ACHN (cell line): ENCODE results near the gene ATXN7.

Experiments used
- DNase-seq: peaks from one replicate; pipeline ENCODE4 v3.0.0-alpha.2; 2015
- in situ Hi-C: cut with HindIII; loops from 2 replicates; pipeline ENCODE4 v1.10.0; 2017; ENCODE audit warnings: low sequenced_read_pairs, low pct_ligation_motif_present, low pct_unique_long_range_greater_than_20kb

The ATXN7 gene

GRCh38 chr3:64022451-64023186, 159.0 kb downstream of the ATXN7 start:
- in situ Hi-C loops: no loop called here
- DNase-seq: peak; percentile 43

GRCh38 chr3:64023187-64023860, 159.7 kb downstream of the ATXN7 start, which contains the start of gene PSMD6:
Gene PSMD6, minus strand, starts transcription at chr3:64023494. Its CDS starts 75 bp downstream, at chr3:64023419.
- in situ Hi-C loops: no loop called here
- peak; percentile 79 for DNase-seq

DNA sequence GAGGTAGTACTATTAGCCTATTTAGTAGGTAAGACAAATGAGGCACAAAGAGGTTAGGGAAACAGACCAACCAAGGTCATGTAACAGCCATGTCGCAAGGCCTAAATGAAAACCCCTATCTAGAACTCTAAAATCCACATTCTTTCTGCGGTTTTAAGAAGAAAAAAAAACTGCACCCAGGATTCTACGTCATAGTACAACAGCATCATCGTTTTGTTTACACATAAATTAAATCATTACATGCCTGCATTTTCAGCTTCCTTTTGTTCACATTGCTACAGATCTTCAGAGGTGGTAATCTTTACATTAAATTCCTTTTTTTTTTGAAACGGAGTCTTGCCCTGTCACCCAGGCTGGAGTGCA, 160.2 kb downstream of the ATXN7 start:
- in situ Hi-C loops: no loop called here
- no peak for DNase-seq

GRCh38 chr3:64026346-64026745, 162.7 kb downstream of the ATXN7 start:
- no peak for DNase-seq
- in situ Hi-C loops: loop anchor here (25.0 kb wide), 1 partner anchor 436 kb away; no protein-coding TSS in a partner anchor

- in situ Hi-C loops: loop anchor here (25.0 kb wide), 1 partner anchor 435 kb away; no protein-coding TSS in a partner anchor
- DNase-seq: no peak
These were observed 164.0 kb downstream of the ATXN7 start for GRCh38 chr3:64027658-64028057.

GRCh38 chr3:64028754-64029153, 165.1 kb downstream of the ATXN7 start:
- no peak for DNase-seq
- in situ Hi-C loops: loop anchor here (25.0 kb wide), 1 partner anchor 434 kb away; no protein-coding TSS in a partner anchor

DNA sequence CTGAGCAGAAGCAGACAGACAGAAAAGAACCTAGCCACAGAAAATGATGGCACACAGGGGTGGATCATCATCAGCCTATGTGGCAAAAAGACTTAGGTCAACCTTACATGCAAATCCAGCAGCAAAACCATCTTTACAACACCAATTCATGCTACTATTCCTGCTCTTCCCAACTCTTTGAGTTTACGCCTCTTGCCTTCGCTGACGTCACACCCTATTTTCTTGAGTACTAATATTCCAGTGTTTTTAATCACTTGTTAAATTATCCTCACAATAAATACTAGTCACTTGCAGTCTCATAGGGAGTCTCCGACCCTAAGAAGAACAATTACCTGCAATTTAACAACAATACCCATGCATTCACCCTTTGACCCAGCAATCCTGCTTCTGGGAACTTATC, 165.6 kb downstream of the ATXN7 start:
- no peak for DNase-seq
- in situ Hi-C loops: loop anchor here (25.0 kb wide), 1 partner anchor 433 kb away; no protein-coding TSS in a partner anchor

DNA sequence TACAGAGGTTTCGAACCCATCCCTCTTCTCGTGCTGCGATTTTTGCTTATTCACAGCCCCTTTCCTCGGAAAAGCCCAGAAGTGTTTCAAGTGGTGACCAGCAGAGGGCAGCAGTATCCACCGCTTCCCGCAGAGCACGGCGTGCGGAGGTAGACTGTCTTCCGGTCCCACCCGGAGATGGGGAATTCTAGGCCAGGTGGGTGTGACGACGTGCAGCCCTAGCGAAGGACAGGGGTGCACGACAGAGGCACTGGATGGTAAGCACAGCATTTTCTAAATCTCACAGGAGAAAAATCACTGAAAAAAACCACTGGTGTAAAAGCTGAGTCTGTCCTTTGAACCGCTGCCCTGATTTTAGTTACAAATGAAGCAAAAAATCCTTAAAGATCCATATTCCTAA, 167.1 kb downstream of the ATXN7 start:
- DNase-seq: peak; percentile 71
- in situ Hi-C loops: loop anchor here (25.0 kb wide), 1 partner anchor 432 kb away; no protein-coding TSS in a partner anchor

GRCh38 chr3:64031540-64032508, 168.2 kb downstream of the ATXN7 start:
- in situ Hi-C loops: loop anchor here (25.0 kb wide), 1 partner anchor 430 kb away; no protein-coding TSS in a partner anchor
- DNase-seq: no peak

DNA sequence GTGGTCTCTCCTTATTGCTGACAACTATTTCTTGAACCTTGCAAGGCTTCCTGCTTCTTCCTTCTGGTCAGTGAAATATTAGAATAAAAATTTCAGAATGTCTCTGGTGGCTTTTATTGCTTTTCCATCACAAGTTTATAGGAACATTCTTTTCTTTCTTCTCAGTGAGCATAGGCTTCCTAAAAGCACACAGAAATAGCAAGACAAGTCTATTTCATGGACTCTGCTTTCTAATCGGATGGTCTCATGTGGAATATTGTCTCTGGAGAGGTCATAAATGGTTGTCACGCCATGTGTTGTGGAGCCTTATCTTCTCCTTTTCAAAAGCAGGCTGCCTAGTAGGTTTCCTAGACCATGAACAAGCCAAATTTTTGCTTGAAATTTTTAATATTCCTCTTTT, 169.4 kb downstream of the ATXN7 start:
- in situ Hi-C loops: loop anchor here (25.0 kb wide), 1 partner anchor 429 kb away; no protein-coding TSS in a partner anchor
- DNase-seq: no peak

GRCh38 chr3:64037084-64037483, 173.4 kb downstream of the ATXN7 start:
- no peak for DNase-seq
- in situ Hi-C loops: loop anchor here (25.0 kb wide), 1 partner anchor 425 kb away; no protein-coding TSS in a partner anchor

- no peak for DNase-seq
- in situ Hi-C loops: loop anchor here (25.0 kb wide), 1 partner anchor 424 kb away; no protein-coding TSS in a partner anchor
These were observed 174.6 kb downstream of the ATXN7 start for GRCh38 chr3:64038253-64038767.

DNA sequence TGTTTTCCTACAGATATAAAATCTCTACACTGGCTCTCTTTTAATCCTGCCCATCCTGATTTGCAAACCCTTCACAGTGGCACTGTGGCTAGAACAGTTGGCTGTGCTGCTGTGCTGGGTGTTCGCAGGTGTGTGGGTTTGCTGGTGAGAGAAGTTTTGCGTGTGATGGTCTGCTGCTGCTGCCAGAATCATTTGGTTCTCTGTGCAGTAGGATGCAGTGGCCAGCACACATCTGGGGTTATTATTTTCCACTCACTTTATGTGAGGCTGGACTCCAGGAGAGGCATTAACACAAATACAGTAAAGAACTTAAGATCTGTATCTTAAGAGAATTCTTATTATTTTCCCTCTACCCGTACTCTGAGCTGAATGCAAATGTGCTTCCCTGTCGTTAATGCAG, 175.7 kb downstream of the ATXN7 start:
- DNase-seq: no peak
- in situ Hi-C loops: loop anchor here (25.0 kb wide), 1 partner anchor 423 kb away; no protein-coding TSS in a partner anchor

GRCh38 chr3:64039981-64040733, 176.5 kb downstream of the ATXN7 start:
- DNase-seq: no peak
- in situ Hi-C loops: loop anchor here (25.0 kb wide), 1 partner anchor 422 kb away; no protein-coding TSS in a partner anchor

GRCh38 chr3:64042952-64043351, 179.3 kb downstream of the ATXN7 start:
- no peak for DNase-seq
- in situ Hi-C loops: loop anchor here (25.0 kb wide), 1 partner anchor 419 kb away; no protein-coding TSS in a partner anchor

DNA sequence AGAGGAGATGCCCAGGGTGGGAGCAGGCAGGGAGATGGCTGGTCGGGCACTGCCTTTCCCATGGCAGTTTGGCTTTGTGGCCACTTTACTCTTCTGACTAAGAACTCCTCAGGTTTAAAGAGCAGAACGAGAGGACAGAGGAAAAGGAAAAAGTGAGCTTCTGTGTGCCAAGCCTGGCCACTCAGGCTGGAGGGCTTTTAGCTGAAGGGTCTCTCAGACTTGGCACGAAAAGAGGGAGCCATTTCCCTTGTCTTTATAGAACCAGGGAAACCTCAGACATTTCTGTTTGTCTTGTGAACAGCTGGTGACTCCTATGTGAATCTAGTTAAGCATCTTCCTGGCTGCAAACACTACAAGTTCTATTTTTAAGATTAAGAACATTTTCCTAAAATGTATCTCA, 182.9 kb downstream of the ATXN7 start:
- in situ Hi-C loops: loop anchor here (25.0 kb wide), 1 partner anchor 416 kb away; no protein-coding TSS in a partner anchor
- DNase-seq: no peak

DNA sequence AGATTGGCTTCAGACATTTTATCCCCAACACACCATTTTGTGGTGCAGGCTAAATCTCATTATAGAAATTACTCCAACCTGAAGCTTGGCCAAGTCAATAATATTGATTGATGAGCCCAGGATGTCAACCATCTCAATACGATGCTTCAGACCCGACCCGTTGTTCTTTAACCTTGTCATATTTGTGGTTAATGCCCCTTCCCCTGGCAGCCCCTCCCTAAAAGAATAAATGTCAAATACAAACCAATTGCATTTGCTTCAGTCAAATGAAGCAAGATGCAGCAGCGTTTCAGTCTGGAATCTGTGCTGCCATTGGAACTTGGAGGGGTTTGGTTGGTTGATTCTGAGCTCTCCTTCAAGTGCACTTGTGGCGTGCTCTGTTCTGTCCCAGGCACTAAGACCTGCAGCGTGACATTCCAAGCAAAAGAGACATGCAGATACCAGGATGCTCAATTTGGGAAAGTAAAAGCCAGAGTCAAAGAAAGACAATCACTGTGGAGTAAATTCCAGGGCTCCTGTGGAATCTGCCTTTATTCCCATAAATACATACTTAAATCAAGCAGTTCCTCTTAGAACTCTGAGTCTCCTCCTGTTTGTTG, 183.4 kb downstream of the ATXN7 start:
- in situ Hi-C loops: loop anchor here (25.0 kb wide), 1 partner anchor 415 kb away; no protein-coding TSS in a partner anchor
- DNase-seq: no peak
